ENCODE results near the gene NEK4.

DNA sequence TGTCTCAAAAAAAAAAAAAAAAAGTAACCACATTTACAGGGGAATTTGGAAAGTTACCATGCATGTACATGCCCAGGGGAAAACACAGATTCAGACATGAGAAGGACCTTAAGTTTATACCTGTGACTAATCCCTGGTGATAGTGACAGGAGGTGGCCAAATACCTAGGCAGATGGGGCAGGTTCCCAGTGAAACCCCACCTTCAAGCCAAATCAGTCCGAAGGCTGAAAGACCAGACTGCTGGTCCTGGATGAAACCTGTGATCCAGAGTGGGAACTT is 49.1 kb downstream of the NEK4 start:
- TF ChIP-seq POLR2A (IDR thresholded peaks at IDR 0.05) (no peak), CTCF (IDR thresholded peaks at IDR 0.05) (no peak)
